Measurements from ENCODE around the gene UBL4B. TPM values are rescaled to one million over a fixed set of nuclear protein-coding genes. Genes with fewer than 3 reads are reported as not detected.

UBL4B gene
- total RNA-seq, 1 donor from 2014 or later = not detected

- DNase-seq (ENCODE audit: low spot score) = no peak
These were observed 40.0 kb downstream of the UBL4B start for GRCh38 chr1:110152133-110152785.

GRCh38 chr1:110153407-110153950 lies 41.2 kb downstream of the UBL4B start:
- DNase-seq (ENCODE audit: low spot score) = no peak

GRCh38 chr1:110155878-110156522 lies 43.8 kb downstream of the UBL4B start:
- DNase-seq (ENCODE audit: low spot score) = peak; percentile 71

GRCh38 chr1:110158261-110158660 lies 46.0 kb downstream of the UBL4B start:
- DNase-seq (ENCODE audit: low spot score) = no peak

- DNase-seq (ENCODE audit: low spot score) = no peak
These were observed 46.9 kb downstream of the UBL4B start for GRCh38 chr1:110159168-110159567.

- DNase-seq (ENCODE audit: low spot score) = no peak
These were observed 48.4 kb downstream of the UBL4B start for GRCh38 chr1:110160538-110161100.

- DNase-seq (ENCODE audit: low spot score) = no peak
These were observed 48.9 kb downstream of the UBL4B start for GRCh38 chr1:110161165-110161564.

- no peak for DNase-seq (ENCODE audit: low spot score)
These were observed 49.6 kb downstream of the UBL4B start for GRCh38 chr1:110161849-110162248.

Other genes with a start within 250 kb of the UBL4B start
- gene CSF1, start 201.6 kb upstream of the UBL4B start, total RNA-seq (ENCODE audit: insufficient read depth, low replicate concordance) = 5.8 TPM
- gene AHCYL1, start 127.7 kb upstream of the UBL4B start, total RNA-seq (ENCODE audit: insufficient read depth, low replicate concordance) = 54.9 TPM
- 42.6 TPM for gene STRIP1, start 77.8 kb upstream of the UBL4B start, total RNA-seq (ENCODE audit: insufficient read depth, low replicate concordance)
- 0.48 TPM for gene ALX3, start 41.8 kb upstream of the UBL4B start, total RNA-seq (ENCODE audit: insufficient read depth, low replicate concordance)
- 0.96 TPM for gene SLC6A17, start 38.1 kb downstream of the UBL4B start, total RNA-seq (ENCODE audit: insufficient read depth, low replicate concordance)
- 3.1 TPM for gene KCNC4, start 97.9 kb downstream of the UBL4B start, total RNA-seq (ENCODE audit: insufficient read depth, low replicate concordance)
- gene RBM15, start 226.9 kb downstream of the UBL4B start, total RNA-seq (ENCODE audit: insufficient read depth, low replicate concordance) = 28.4 TPM